ENCODE measurements around the gene HCN3.
"Not testable (repeated sequence)": the region's sequence is repeated elsewhere in the genome, so short reads cannot be mapped to it uniquely, and the experiment has no call there.

Gene HCN3

DNA sequence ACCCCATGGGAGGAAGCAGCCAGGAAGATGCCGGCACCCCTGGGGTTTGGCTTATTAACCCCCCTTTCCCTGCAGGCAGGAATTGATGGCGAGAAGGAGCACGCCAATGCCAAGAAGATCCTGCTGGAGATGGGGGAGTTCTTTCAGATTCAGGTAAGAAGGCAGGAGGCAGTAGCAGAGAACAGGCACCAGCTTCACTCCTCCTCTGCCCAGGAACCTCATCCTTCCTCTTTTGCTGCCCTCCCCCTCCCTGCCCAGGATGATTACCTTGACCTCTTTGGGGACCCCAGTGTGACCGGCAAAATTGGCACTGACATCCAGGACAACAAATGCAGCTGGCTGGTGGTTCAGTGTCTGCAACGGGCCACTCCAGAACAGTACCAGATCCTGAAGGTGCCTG is 42.3 kb downstream of the HCN3 start:
- no peak for DNase-seq

DNA sequence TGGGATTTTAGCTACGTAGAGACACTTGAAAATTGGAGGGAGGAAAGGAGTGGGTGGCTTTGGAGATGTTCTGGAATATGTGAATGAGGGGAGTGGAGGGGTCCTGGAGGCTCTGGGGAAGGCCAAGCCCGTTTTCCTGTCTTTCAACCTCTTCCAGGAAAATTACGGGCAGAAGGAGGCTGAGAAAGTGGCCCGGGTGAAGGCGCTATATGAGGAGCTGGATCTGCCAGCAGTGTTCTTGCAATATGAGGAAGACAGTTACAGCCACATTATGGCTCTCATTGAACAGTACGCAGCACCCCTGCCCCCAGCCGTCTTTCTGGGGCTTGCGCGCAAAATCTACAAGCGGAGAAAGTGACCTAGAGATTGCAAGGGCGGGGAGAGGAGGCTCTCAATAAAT is 43.0 kb downstream of the HCN3 start:
- DNase-seq = no peak

DNA sequence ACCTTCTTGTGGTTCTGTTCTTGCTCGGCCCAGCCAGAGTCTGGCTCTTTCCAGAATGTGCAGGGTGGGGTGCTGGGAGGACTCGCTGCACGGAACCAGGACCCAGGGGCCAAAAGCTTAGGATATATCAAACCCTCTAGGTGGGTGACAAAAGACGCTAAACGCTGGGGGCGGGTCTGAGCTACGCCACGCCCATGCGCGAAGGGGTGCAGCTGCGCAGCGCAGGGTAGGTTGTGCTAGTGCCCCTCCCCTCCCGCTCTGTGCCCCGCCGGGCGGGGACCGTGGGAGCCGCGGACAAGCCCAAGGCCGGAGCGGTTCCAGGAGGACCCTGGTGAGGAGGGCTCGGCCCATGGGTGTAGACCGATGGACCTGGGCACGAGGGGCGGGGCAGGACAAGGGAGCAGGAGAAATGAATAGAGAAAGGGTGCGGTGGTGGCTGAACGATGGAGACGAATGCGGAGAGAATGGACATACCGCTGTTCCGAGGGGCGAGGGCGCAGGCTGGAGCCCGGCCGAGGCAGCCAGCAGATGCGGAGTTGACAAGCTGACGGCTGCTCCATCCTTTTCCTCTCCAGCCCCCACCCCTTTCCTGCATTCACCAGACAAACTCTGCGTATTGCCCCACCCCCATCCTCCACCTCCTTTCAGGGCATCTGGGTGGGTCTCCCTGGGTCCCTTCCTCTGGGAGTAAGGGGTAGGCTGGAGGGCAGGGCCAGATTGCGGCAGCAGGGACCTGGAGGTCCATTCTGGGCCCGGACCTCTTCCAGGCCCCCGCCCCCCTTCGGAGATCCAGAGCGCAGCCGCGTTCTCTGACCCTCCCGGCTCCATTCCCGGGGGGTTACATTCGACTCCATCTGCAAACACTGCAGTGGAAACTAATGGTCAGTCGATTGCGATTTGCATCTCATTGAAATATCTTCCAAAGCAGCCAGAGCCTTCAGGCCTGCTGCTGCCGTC is 43.7 kb downstream of the HCN3 start, which contains the start of gene RUSC1:
TSS of gene RUSC1 (plus strand) at position 234 of the 957 bp plus-strand sequence. CDS start 880 bp downstream, outside the sequence.
- DNase-seq = peak; percentile 89

DNA sequence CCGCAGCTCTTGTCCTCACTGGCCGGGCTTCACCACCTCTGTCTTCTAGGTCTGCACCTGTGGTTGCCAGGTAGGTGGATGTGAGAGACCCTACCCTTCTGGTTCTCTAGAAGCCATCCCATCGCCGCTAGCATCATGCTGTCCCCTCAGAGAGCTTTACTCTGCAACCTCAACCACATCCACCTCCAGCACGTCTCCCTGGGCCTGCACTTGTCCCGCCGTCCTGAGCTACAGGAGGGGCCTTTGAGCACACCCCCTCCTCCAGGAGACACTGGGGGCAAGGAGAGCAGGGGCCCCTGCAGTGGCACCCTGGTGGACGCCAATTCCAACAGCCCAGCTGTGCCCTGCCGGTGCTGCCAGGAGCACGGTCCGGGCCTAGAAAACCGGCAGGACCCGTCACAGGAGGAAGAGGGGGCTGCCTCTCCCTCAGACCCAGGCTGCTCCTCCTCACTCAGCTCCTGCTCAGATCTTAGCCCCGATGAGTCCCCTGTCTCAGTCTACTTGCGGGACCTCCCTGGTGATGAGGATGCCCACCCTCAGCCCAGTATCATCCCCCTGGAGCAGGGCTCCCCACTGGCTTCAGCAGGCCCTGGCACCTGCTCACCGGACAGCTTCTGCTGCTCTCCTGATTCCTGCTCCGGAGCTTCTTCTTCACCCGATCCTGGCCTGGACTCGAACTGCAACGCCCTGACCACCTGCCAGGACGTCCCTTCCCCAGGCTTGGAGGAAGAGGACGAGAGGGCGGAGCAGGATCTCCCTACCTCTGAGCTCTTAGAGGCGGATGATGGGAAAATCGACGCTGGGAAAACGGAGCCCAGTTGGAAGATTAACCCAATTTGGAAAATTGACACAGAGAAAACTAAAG is 44.6 kb downstream of the HCN3 start:
- no peak for DNase-seq

DNA sequence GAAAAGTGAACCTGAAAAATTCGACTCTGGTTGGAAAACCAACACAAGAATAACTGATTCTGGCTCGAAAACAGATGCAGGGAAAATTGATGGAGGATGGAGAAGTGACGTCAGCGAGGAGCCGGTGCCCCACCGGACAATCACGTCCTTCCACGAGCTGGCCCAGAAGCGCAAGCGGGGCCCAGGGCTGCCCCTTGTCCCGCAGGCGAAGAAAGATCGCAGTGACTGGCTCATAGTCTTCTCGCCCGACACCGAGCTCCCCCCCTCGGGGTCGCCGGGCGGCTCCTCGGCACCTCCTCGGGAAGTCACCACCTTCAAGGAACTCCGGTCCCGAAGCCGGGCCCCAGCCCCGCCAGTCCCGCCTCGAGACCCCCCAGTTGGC is 45.3 kb downstream of the HCN3 start:
- DNase-seq = no peak

DNA sequence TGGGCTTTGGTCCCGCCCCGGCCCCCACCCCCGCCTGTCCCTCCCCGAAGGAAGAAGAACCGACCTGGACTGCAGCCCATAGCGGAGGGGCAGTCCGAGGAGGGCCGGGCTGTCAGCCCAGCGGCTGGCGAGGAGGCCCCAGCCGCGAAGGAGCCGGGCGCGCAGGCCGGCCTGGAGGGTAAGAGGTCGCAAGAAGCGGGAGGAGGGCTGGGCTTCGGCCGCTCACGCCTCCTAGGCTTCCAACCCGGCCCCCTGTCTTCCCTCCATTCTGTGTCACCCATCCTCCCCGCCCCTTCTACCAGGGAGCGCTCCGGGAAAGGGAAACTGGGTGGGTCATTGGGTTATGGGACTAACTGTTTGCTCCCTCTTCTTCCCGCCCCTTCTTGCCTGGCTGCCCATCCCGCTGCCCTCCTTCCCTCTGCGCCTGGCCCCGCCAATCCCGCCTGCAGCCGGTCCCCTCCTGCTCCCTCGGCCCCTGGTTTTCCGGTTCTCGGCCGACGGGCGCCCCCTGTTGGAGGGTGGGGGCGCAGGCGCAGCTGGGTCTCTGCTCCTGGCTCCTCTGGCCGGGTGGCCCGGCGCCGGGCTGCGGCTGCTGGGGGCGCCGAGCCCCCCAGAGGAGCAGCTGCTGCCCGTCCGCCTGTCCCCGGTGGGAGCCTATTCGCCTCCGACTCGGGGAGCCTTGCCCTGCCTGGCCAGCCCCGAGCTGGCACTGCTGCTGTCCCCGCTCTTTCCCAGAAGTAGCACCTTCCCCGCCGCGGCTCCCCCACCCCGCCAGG is 45.9 kb downstream of the HCN3 start:
- peak; percentile 95 for DNase-seq

DNA sequence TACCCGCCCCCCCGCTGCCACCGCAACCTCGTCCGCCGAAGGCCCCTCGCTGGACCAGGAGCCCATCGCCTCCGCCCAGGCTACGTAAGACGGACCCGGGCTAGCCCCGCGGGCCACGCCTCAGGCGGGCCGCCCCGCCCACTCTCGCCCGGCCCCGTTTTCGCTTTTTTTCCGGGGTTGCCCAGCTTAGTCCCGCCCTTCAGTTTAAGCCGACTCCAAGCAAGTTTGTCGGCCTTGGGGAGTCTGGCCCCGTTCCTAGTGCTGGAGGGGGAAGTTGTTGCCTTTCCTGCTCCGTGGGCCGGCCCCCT is 46.4 kb downstream of the HCN3 start:
- DNase-seq = peak; percentile 94

DNA sequence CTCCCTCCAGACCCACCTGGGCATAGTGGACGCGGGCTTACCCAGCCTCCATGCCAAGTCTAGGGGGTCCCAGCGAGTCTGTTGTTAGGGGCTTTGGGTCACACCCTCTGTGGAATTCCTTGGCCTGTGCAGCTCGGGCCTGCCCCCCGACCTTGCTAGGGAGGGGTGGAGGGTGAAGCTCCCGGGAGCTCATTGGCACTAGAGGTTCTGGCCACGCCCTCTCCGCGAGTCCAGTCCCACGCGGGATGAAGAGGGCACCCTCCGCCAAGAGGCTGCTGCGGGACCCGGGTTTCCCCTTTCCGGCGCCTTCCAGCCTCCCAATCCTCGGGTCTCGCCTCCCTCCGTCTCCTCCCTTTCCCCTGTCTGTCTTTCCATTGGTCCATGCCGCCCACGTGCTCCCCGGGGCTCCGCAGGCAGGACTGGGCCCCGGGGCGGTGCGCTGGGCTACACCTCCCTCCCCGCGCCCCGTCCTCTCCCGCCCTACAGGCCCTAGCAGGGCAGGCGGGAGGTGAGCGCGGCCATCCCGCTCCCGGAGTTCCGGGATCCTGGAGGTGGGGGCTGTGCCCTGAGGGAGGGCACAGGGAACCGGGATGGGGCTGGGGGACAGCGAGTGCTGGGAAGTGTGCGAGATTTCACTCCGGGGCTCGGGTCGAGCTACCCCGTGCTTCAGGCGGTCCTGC is 46.9 kb downstream of the HCN3 start:
- peak; percentile 96 for DNase-seq

DNA sequence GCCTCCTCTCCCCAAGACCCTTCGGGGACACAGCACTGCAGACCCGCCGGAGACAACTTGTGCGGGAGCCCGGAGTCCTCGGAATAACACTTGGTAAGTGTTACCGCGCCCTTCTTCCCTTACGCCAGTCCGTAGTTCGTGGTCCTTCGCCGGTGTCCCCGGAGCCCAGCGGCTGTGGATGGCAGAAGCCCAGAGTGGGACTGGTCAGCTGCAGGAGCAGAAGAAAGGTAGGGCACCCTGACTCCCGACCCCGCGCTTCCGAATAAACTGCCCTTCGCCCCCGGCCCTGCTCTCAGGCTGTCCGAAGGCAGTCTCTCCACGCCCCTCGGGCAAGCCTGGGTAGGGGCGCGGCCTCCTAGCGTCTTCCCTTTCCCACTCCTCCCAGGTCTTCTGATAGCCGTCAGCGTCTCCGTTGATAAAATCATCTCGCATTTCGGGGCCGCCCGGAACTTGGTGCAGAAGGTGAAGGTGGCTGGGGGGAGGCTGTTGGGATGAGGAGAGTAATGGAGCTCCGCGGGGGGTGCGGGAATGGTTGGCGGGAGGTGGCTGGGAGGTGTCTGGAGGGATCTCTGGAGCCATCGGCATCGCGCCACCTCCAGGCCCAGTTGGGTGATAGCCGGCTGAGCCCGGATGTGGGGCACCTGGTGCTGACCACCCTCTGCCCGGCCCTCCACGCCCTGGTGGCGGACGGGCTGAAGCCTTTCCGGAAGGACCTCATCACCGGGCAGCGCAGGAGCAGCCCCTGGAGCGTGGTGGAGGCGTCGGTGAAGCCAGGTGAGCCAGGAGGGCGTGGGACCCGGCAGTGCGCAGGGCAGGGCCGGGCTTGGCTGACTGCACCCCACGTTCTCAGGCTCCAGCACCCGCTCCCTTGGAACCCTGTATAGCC is 47.7 kb downstream of the HCN3 start:
- peak; percentile 71 for DNase-seq

DNA sequence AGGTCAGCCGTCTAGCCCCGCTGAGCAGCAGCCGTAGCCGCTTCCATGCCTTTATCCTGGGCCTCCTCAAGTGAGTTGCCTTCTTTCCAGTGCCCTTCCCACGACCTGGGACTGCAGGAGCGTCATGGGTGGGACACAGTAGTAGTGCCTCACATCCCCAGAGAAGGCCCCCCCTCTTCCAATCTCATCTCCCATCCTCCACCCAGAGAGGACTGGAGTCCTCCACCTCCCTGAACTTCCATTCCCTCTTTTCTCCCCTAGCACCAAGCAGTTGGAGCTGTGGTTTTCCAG is 48.3 kb downstream of the HCN3 start:
- DNase-seq = no peak

DNA sequence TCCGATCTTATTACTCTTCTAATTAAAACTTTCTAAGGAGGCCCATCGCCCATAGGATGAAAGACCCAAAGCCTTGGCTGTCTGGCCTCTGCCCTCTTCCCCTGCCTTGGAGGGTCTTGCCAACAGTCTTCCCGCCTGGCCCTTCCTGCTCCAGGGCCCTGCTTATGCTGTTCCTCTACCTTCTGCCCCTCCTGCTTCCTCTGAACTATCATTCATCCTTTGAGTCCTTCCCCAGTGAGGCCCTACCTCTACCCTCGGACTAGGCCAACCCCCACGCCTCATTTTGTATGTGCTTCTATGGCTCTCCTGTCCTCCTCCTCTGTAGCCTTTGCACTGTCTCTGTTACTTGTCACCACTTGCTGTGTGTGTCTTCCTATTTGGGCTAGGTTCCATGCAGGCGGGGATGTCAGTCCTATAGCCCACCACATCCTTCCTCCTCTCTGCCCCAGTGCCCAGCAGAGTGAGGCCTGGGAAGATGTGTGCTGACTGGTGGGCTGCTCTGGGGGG is 48.8 kb downstream of the HCN3 start:
- no peak for DNase-seq

DNA sequence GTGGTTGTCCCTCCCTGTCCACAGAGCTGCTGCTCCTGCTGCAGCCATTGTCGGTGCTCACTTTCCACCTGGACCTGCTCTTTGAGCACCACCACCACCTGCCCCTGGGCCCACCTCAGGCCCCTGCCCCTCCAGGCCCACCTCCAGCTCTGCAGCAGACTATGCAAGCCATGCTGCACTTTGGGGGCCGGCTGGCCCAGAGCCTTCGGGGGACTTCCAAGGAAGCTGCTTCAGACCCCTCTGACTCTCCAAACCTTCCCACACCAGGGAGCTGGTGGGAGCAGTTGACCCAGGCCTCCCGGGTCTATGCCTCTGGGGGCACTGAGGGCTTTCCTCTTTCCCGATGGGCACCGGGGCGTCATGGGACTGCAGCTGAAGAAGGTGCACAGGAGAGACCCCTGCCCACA is 49.4 kb downstream of the HCN3 start:
- DNase-seq = no peak

DNA sequence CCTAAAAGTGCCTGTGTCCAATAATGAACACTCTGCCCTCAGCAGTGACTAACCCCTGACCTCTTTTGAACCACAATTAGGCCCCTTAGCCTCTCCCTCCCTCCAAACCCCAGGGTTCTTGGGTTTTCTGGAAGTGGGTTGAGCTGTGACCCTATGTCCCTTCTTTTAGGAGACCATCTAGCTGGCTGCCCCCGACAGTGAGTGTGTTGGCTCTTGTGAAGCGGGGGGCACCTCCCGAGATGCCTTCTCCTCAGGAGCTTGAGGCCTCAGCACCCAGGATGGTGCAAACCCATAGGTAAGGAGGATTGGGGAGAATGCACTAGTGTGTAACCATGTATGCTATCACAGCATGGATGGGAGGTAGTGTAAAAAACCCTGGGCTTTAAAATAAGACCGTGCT is 50.7 kb downstream of the HCN3 start:
- no peak for DNase-seq

DNA sequence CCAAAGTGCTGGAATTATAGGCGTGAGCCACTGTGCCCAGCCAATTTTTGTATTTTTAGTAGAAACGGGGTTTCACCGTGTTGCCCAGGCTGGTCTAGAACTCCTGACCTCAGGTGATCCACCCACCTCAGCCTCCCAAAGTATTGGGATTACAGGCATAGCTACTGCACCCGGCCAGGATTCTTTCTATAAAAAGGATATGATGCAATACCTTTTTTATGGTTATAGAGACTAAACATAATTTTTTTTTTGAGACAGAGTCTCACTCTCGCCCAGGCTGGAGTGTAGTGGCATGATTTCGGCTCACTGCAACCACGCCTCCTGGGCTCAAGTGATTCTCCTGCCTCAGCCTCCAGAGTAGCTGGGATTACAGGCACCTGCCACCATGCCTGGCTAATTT is 51.6 kb downstream of the HCN3 start:
- DNase-seq = not testable (repeated sequence)

DNA sequence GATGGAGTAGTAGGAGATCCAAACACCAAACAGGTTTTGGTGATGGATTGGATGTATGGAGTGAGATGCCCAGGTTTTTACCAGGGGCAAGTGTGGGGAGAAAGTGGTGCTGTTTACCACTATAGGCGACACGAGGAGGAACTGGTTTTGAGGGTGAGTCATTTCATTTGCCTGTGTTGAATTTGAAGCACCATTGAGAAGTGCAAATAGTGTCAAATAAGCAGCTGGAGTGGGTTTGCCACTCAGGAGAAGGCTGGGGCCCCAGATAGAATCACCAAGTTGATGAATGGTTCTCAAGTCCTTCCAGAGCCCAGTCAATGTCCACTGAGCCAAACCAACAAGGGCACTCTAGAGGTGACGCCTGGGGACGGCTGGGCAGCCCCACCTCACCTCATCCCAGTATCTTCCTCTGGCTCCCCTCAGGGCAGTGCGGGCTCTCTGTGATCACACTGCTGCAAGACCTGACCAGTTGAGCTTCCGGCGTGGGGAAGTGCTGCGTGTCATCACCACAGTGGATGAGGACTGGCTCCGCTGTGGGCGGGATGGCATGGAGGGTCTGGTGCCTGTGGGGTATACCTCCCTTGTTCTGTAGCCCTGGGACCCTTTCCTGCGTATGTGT is 52.8 kb downstream of the HCN3 start:
- no peak for DNase-seq

DNA sequence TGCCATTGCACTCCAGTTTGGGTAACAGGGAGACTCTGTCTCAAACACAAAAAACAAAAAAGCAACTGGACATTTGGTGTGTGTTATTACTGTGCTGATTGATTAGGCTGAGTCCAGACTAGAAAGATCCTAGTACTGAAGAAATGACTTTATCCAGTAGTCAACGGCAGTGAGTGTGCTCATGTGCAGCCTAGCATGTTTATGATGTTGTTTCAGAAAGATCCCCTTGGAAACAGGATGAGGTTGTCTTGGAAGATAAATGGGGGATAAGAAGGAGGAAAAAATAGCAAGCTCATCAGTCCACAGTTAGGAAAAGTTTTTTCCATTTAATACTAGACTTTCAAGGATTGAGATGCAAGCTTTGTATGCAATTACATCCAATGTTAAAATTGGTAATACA is 57.7 kb downstream of the HCN3 start:
- DNase-seq = no peak
